Measurements from ENCODE around the gene HAS3.
"Not testable (repeated sequence)": the region's sequence is repeated elsewhere in the genome, so short reads cannot be mapped to it uniquely, and the experiment has no call there.

Gene HAS3

DNA sequence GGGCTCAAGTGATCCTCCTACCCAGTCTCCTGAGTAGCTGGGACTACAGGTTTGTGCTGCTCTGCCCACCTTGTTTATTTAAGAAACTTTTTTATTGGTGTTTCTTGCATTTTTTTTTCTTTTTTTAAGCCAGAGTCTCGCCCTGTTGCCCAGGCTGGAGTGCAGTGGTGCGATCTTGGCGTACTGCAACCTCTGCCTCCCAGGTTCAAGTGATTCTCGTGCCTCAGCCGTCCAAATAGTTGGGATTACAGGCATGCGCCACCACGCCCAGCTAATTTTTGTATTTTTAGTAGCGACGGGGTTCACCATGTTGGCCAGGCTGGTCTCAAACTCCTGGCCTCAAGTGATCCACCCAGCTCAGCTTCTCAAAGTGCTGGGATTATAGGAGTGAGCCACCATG, 44.2 kb downstream of the HAS3 start:
- not testable (repeated sequence) for DNase-seq (ENCODE audit: low read depth in 2 of 2)

GRCh38 chr16:69150146-69150865, 44.9 kb downstream of the HAS3 start:
- peak in 1 of 2 donors; percentile 51 for DNase-seq (ENCODE audit: low read depth in 2 of 2)

- no peak for DNase-seq (ENCODE audit: low read depth in 2 of 2)
Measured at GRCh38 chr16:69157196-69157595, 51.7 kb downstream of the HAS3 start.

DNA sequence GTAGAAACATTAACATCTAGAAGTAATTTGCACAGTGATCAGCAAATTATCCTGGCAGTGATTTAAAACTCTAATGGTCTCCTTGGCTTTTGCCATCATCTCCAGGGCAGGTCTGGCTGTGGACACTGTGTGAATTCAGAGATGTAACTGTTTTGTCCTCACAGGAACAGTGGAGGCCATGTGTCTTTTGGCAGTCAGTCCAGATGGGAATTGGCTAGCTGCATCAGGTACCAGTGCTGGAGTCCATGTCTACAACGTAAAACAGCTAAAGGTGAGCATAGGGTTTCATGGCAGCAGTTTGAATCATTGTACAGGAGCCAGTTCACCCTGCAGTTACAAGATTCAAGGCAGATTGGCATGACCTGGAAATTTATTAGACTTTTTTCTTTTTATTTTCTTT, 54.7 kb downstream of the HAS3 start:
- no peak for DNase-seq (ENCODE audit: low read depth in 2 of 2)

DNA sequence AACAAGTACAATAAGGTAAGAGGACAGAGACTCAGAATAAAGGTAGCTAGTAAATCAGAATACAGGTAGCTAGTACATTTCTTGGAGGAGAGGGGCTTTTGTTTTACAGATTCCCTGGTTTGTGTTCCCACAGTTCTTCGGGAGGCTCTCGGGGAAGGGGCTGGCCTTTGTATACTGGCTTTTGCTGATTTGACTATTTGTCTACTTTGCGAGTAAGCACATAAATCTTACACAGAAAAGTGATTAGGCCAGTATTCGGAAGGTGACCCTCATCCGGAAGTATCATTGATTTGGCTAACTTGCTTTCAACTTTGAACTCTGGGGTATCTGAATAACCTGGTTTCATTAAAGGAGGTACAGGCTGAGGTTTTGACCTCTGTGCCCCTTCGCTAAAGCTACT, 60.1 kb downstream of the HAS3 start:
- DNase-seq (ENCODE audit: low read depth in 2 of 2): no peak

GRCh38 chr16:69166221-69166833, 60.9 kb downstream of the HAS3 start:
- peak; percentile 62 to 64 for DNase-seq (ENCODE audit: low read depth in 2 of 2)

- no peak for DNase-seq (ENCODE audit: low read depth in 2 of 2)
Measured at GRCh38 chr16:69166946-69167930, 61.8 kb downstream of the HAS3 start.

Data from activated CD4-positive, alpha-beta T cell treated with anti-CD3 and anti-CD28 coated beads for 24 hours (primary cell).